ENCODE measurements around the gene ITPR1. TPM values are rescaled to one million over a fixed set of nuclear protein-coding genes. Genes with fewer than 3 reads are reported as not detected.

Gene ITPR1
- total and polyA plus RNA-seq, 10 of the 15 experiments (the other 5 are each of a cell fraction or from before 2014, with no cell fraction given), result 12.2 to 239 (median 28.4) TPM

GRCh38 chr3:4627651-4628375 lies 134.7 kb downstream of the ITPR1 start (continued):
- TF ChIP-seq ZBTB40 (IDR thresholded peaks at IDR 0.05; ENCODE audit: borderline replicate concordance), result no peak
- no peak for TF ChIP-seq BCL3 (IDR thresholded peaks at IDR 0.05; ENCODE audit: borderline replicate concordance, insufficient read depth, low read depth, low read length, poor library complexity, severe bottlenecking)
- no peak for TF ChIP-seq NR2C2 (IDR thresholded peaks at IDR 0.05; ENCODE audit: borderline replicate concordance, control insufficient read depth, insufficient read length, low read depth)
- no peak for TF ChIP-seq JUND (IDR thresholded peaks at IDR 0.05; ENCODE audit: low read depth, low read length)
- no peak for TF ChIP-seq NRF1 (conservative IDR thresholded peaks at IDR 0.05; ENCODE audit: low read depth, low read length)
- no peak for TF ChIP-seq USF1 (IDR thresholded peaks at IDR 0.05; ENCODE audit: borderline replicate concordance, extremely low read length, insufficient read depth, low read depth, low read length)
- TF ChIP-seq FOXM1 (IDR thresholded peaks at IDR 0.05; ENCODE audit: low read depth, low read length), result no peak
- no peak for TF ChIP-seq EP300 (IDR thresholded peaks at IDR 0.05; ENCODE audit: borderline replicate concordance in 1 of 2, control insufficient read depth in 1 of 2, low read depth in 2 of 2, low read length in 2 of 2)
- no peak for TF ChIP-seq WRNIP1 (IDR thresholded peaks at IDR 0.05; ENCODE audit: borderline replicate concordance, low read depth, low read length)

Measured in GM12878 (cell line).